K562 (cell line): ENCODE measurements around the gene ATP6V0A1. TPM values are rescaled to one million over a fixed set of nuclear protein-coding genes. Genes with fewer than 3 reads are reported as not detected.

ENCODE experiments used
- CHD4 ChIP-seq: fragments of 200-600 bp; sonication (generic); IDR thresholded peaks from 3 replicates; pipeline ENCODE4 v1.6.1; 2012; ENCODE audit warnings: low read depth, mild to moderate bottlenecking, mixed read lengths, low read length, inconsistent platforms; ENCODE audit not compliant: insufficient read depth, insufficient replicate concordance, poor library complexity, severe bottlenecking
- CLOCK ChIP-seq: fragments of 250-450 bp; sonication (Bioruptor Pico); IDR thresholded peaks from 2 replicates; pipeline ENCODE4 v1.4.0; 2020; ENCODE audit warnings: mild to moderate bottlenecking, moderate library complexity, borderline replicate concordance
- ERF ChIP-seq: fragments of 450-650 bp; formaldehyde crosslinking; IDR thresholded peaks from 2 replicates; pipeline ENCODE4 v1.4.0; 2020; ENCODE audit warnings: mild to moderate bottlenecking, mixed read lengths
- ID3 ChIP-seq, 2 experiments: fragments of 250-450 bp in 1 of 2; fragments of 450-650 bp in 1 of 2; sonication (Bioruptor Pico) in 1 of 2; IDR thresholded peaks; 2 replicates each; pipeline versions ENCODE4 v1.6.1 to v1.8.0; 2016 to 2021; ENCODE audit warnings: mild to moderate bottlenecking in 2 of 2, moderate library complexity in 2 of 2, missing compliant biosample characterization in 1 of 2, missing genetic modification characterization in 1 of 2
- MYC ChIP-seq, 2 experiments: fragments of 250-450 bp in 1 of 2; sonication (Bioruptor Pico) in 1 of 2; IDR thresholded peaks; 2 replicates each; pipeline versions ENCODE4 v1.5.1 to v1.6.1; 2012 to 2021; ENCODE audit warnings: low read depth in 2 of 2, borderline replicate concordance in 1 of 2, improper control_type of control experiment in 1 of 2, low read length in 1 of 2, mild to moderate bottlenecking in 1 of 2, moderate library complexity in 1 of 2
- SMAD4 ChIP-seq: fragments of 250-450 bp; sonication (Bioruptor Pico); conservative IDR thresholded peaks from 2 replicates; pipeline ENCODE4 v1.8.0; 2021; ENCODE audit warnings: inconsistent platforms, mild to moderate bottlenecking, moderate library complexity
- ZNF143 ChIP-seq: sonication (generic); formaldehyde crosslinking; IDR thresholded peaks from 2 replicates; pipeline ENCODE4 v1.9.0; 2022; ENCODE audit warnings: mild to moderate bottlenecking, missing genetic modification reagents
- ZNF444 ChIP-seq: fragments of 250-450 bp; sonication (Bioruptor Pico); IDR thresholded peaks from 2 replicates; pipeline ENCODE4 v1.4.0; 2020; ENCODE audit warnings: mild to moderate bottlenecking, moderate library complexity
- polyA plus RNA-seq, 8 experiments: library from polyadenylated mRNA; depleted of rRNA in 4 of 8; stranded (reverse) in 5 of 8; unstranded in 3 of 8; fragments of >200 nt; fragmentation: Nextera tagmentation in 2 of 8; fragmentation: Illumina TruSeq in 1 of 8; extraction: Ambion mirVana in 2 of 8; extraction: Trizol in 1 of 8; gene quantifications; 2 replicates each; pipeline versions ENCODE4 v1.2.1 to v1.2.3, GENCODE V29; 2011 to 2014; ENCODE audit warnings: inconsistent platforms in 1 of 8, missing spikeins in 1 of 8
- total RNA-seq, 7 experiments: library from RNA; depleted of rRNA in 6 of 7; stranded (reverse); fragments of >200 nt in 6 of 7; fragmentation: Illumina TruSeq in 2 of 7; extraction: Trizol in 2 of 7; gene quantifications; 2 replicates each; pipeline versions ENCODE4 v1.2.1 to v1.2.3, GENCODE V29; 2011 to 2021; ENCODE audit warnings: low replicate concordance in 1 of 7
- TF ChIP-seq, protein P1 (sequence below): fragments of 450-650 bp; IDR thresholded peaks from one replicate; pipeline ENCODE4 v1.6.1; 2018; ENCODE audit warnings: mild to moderate bottlenecking, moderate library complexity; ENCODE audit not compliant: partially characterized antibody
- TF ChIP-seq, protein P2 (sequence below): fragments of 450-650 bp; conservative IDR thresholded peaks from 2 replicates; pipeline ENCODE4 v1.6.1; 2016; ENCODE audit warnings: missing genetic modification characterization, low read depth, mild to moderate bottlenecking, control low read depth, missing compliant biosample characterization
- TF ChIP-seq, protein P3 (sequence below): fragments of 450-650 bp; IDR thresholded peaks from 2 replicates; pipeline ENCODE4 v1.6.1; 2016; ENCODE audit warnings: mild to moderate bottlenecking
- TF ChIP-seq, protein P4 (sequence below), 2 experiments: IDR thresholded peaks in 1 of 2; conservative IDR thresholded peaks in 1 of 2; 2 replicates each; pipeline ENCODE4 v1.6.1; 2016; ENCODE audit warnings: low read depth in 2 of 2, mild to moderate bottlenecking in 1 of 2, missing compliant biosample characterization in 1 of 2, missing genetic modification characterization in 1 of 2, moderate library complexity in 1 of 2

The ATP6V0A1 gene
- total and polyA plus RNA-seq, 9 of the 15 experiments (the other 6 are each of a cell fraction or from before 2014, with no cell fraction given): 11.8 to 158 (median 75.5) TPM

DNA sequence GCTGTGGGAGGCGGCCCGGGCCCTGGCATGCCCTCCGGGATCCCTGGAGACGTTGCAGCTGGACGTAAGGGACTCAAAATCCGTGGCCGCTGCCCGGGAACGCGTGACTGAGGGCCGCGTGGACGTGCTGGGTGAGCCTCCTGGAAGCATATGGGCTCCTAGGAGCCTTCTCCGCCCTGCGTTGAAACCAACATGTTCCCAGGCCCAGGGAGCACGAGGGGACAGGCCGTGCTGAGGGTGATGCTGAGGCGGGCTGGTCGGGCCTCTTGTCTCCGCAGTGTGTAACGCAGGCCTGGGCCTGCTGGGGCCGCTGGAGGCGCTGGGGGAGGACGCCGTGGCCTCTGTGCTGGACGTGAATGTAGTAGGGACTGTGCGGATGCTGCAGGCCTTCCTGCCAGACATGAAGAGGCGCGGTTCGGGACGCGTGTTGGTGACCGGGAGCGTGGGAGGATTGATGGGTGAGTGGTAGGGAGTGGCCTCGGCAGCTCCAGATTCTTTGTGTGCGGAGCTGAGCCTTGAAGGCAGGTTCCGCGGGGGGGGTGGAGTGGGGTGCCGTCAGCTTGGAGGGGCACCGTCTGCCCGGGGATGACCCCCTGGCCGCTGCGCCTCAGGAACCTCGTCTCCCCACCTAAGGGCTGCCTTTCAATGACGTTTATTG, 94.6 kb downstream of the ATP6V0A1 start (continued):
- TF ChIP-seq, protein P1, sequence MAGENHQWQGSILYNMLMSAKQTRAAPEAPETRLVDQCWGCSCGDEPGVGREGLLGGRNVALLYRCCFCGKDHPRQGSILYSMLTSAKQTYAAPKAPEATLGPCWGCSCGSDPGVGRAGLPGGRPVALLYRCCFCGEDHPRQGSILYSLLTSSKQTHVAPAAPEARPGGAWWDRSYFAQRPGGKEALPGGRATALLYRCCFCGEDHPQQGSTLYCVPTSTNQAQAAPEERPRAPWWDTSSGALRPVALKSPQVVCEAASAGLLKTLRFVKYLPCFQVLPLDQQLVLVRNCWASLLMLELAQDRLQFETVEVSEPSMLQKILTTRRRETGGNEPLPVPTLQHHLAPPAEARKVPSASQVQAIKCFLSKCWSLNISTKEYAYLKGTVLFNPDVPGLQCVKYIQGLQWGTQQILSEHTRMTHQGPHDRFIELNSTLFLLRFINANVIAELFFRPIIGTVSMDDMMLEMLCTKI: no peak
- TF ChIP-seq, protein P2, sequence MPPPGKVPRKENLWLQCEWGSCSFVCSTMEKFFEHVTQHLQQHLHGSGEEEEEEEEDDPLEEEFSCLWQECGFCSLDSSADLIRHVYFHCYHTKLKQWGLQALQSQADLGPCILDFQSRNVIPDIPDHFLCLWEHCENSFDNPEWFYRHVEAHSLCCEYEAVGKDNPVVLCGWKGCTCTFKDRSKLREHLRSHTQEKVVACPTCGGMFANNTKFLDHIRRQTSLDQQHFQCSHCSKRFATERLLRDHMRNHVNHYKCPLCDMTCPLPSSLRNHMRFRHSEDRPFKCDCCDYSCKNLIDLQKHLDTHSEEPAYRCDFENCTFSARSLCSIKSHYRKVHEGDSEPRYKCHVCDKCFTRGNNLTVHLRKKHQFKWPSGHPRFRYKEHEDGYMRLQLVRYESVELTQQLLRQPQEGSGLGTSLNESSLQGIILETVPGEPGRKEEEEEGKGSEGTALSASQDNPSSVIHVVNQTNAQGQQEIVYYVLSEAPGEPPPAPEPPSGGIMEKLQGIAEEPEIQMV: no peak
- TF ChIP-seq CHD4 (no peak), ID3 (CRISPR knock-in tag; IDR thresholded peaks at IDR 0.05) (no peak), ID3 (tag; IDR thresholded peaks at IDR 0.05) (no peak), ERF (CRISPR knock-in tag) (no peak), ZNF444 (no peak), CLOCK (CRISPR knock-in tag) (no peak), ZNF143 (CRISPR knock-in tag) (no peak), SMAD4 (CRISPR knock-in tag) (peak; percentile 74), MYC (IDR thresholded peaks at IDR 0.05; ENCODE audit: low read depth, low read length) (peak; percentile 74), MYC (CRISPR knock-in tag; IDR thresholded peaks at IDR 0.05; ENCODE audit: borderline replicate concordance, low read depth) (no peak)
- TF ChIP-seq, protein P3, sequence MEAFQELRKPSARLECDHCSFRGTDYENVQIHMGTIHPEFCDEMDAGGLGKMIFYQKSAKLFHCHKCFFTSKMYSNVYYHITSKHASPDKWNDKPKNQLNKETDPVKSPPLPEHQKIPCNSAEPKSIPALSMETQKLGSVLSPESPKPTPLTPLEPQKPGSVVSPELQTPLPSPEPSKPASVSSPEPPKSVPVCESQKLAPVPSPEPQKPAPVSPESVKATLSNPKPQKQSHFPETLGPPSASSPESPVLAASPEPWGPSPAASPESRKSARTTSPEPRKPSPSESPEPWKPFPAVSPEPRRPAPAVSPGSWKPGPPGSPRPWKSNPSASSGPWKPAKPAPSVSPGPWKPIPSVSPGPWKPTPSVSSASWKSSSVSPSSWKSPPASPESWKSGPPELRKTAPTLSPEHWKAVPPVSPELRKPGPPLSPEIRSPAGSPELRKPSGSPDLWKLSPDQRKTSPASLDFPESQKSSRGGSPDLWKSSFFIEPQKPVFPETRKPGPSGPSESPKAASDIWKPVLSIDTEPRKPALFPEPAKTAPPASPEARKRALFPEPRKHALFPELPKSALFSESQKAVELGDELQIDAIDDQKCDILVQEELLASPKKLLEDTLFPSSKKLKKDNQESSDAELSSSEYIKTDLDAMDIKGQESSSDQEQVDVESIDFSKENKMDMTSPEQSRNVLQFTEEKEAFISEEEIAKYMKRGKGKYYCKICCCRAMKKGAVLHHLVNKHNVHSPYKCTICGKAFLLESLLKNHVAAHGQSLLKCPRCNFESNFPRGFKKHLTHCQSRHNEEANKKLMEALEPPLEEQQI: no peak
- TF ChIP-seq, protein P4, sequence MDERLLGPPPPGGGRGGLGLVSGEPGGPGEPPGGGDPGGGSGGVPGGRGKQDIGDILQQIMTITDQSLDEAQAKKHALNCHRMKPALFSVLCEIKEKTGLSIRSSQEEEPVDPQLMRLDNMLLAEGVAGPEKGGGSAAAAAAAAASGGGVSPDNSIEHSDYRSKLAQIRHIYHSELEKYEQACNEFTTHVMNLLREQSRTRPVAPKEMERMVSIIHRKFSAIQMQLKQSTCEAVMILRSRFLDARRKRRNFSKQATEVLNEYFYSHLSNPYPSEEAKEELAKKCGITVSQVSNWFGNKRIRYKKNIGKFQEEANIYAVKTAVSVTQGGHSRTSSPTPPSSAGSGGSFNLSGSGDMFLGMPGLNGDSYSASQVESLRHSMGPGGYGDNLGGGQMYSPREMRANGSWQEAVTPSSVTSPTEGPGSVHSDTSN (CRISPR knock-in tag; IDR thresholded peaks at IDR 0.05; ENCODE audit: low read depth): no peak
- TF ChIP-seq, protein P4 (tag; conservative IDR thresholded peaks at IDR 0.05; ENCODE audit: low read depth): peak; percentile 79
